HG02870 (cell line): ENCODE results near the gene CTIF.
A peak's percentile ranks its signal among the peaks of the same experiment; 100 is the strongest.

Experiments
- ATAC-seq: cut with Tn5 transposase; IDR thresholded peaks from one replicate; pipeline ENCODE4 v1.9.1; 2021; ENCODE audit warnings: mild to moderate bottlenecking, moderate library complexity; ENCODE audit not compliant: unreplicated experiment

CTIF gene

DNA sequence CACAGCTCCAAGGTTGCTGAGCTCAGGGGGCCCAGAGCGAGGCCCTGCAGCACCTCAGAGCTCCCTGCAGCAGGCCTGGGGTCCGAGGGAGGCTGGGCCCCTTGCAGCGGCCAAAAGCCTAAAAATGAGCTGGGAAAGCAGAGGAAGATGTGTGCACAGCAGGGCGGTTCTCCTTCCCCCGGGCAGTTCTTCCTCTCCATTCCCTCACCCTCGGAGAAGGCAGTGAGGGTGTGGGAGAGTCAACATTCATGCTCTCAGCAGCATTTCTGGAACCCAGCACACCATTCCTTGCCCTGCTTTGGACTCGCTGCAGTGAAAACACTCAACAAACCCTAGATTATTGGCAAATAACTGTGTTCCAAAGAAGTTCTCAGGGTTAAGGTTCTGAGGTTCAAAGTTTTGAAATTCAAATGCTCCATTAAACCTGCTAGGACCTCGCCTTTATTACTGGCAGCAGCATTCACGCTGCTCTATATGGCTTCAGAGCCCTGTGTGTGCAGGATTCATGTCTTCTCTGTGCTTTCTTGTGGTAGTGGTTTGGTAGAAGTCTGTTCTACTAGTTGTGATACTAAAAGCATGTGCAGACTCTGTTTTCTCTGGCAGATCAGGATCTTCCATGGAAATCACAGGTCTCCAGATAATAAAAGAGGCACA is 79.1 kb downstream of the CTIF start:
- no peak for ATAC-seq

DNA sequence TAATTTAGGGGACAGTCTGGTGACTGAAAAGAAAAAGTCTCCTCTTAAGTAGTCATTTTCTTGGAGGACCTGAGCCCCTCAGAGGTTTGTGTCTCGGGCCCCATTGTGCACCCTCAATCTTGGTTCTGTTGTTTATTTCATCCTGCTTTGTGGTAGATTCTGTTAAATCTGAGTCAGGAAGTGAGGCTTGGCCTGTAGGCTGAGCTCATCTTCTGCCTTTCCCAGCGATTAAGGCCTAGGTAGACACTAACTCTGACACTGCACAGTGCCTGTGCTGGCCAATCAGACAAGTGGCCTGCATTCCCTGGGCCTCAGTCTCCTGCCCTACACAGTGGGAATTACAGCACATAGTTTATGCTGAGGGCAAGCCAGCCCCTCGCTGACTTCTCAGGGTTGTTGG is 80.2 kb downstream of the CTIF start:
- ATAC-seq: no peak

DNA sequence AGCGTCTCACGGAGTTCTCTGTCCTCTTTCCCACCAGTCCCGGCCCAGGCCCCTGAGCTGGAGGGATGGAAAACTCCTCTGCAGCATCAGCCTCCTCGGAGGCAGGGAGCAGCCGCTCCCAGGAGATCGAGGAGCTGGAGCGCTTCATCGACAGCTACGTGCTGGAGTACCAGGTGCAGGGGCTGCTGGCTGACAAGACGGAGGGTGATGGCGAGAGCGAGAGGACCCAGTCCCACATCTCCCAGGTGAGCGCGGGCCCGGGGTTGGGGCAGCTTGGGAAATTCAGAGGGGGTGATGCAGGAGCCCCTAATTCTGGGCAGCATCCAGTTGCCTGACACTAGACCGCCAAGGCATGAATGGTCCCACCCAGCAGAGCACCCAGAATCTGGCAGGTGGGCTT is 80.7 kb downstream of the CTIF start:
- no peak for ATAC-seq

DNA sequence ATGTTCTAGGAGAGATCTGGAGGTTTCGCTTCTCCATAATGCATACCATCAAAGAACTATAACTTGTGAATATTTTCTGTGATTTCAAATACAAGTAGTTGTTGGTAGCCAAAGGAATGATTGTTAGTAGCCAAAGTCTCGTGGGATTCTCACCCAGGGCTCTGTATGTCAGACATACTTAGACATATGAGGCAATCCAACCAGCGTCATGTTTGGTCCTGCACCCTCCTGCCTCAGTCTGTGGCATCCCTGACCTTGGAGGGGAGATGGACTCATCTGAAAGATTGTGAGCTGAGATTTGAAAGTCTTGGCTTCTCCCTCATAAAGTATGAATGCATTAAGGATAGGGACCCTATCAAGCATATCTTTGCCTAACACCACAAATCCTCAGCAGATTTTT is 81.2 kb downstream of the CTIF start:
- no peak for ATAC-seq

DNA sequence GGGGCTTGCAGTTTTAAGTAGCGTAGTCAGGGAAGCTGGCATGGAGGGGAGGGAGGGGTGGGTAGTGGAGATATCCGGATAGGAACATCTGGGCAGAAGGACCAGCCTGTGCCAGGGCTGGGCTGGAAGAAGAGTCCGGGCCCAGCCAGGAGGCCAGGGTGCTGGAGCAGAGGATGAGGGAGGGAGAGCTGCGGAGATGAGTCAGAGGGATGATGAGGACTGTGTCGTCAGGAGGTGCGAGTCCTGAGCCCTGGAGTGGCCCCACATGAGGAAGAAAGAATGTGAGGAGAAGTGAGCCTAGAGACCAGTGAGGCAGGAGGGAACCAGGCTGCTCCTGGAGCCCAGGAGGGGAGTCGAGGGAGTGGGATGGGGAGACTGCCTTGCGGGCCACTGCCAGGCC is 82.4 kb downstream of the CTIF start:
- ATAC-seq: no peak

DNA sequence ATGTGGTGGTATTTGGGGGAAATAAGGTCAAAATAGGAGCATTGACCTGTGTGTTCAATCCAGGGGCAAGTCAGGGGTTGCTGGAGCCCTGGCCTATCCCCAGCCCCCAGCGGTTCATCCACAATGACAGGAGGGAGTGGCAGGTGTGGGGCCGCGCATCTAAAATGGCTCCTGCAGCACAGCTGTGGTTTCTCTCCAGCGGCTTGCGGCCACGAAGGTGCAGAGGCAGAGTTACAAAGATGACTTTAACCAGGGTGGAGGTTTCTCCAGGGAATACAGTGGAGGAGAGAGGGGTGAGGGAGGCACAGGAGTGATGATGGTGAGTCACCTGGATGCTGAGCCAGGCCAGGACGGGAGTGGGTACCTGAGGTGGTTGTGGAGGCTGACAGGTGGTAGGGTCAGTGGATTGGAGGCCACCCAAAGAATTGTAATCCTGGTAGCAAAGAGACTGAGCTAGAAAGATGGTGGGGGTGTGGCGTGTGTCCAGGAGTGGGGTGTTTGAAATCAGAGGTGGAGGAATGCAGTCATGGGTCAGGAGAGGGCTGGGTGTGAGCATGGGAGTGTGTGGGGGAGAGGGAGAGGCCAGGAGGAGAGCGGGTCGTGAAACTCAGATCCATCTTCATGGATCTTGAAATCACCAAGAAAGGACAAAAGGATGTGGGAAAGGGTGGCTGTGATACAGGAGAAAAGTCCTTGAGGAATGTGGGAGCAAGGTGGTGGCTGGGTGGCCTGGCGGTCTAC is 83.2 kb downstream of the CTIF start:
- peak; percentile 58 for ATAC-seq

DNA sequence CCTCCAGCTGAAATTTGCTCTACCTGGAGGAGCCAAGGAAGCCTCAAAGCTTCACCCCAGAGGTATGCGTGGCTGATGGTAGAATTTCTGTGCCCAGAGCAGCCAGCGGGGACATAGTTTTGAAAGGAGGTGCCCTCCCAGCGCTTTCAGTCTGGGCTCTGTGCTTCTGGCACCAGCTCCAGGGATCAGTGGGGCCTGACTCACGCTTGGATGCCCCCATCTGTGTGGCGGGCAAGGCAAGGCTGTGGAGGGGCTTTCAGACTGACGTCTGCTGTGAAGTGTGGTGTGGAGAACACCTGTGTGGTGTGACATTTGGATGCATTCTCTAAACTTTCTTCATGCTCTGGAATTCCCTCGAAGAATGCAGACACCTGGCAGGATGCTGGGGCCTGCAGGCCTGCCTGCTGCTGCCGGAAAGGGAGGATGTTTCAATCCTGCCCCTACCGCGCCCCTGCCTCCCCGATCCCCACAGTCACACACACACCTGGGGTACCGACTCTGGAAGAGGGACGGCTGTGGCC is 84.1 kb downstream of the CTIF start:
- peak; percentile 46 for ATAC-seq

DNA sequence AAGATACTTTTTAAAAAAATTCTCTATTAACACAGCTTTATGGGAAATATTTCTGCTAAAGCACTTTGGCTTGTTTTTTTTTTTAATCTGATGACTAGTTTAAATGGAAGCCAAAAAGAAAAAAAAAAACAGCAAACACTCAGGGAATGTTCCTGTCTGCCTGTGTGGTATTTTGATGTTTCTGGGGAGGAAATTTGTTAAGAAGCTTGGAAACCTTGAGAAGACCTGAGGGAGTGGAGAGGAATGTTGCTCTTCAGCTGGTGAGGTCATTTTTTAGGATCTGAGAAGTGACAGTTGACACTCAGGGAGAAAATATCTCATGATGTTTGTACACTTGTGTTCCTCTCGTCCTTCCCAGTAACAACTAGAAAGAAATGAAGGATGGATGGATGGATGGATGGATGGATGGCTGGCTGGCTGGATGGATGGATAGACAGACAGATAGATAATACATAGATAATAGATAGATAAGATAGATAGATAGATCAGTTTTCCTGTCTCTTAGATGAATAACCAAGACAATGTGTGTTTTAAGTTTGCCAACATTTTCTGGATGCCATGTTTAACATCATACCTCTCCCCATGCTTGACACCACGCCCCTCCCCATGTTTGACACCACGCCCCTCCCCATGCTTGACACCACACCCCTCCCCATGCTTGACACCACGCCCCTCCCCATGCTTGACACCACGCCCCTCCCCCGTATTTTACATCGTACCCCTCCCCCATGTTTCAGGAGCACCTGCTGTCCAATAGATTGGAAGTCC is 84.8 kb downstream of the CTIF start:
- ATAC-seq: no peak

DNA sequence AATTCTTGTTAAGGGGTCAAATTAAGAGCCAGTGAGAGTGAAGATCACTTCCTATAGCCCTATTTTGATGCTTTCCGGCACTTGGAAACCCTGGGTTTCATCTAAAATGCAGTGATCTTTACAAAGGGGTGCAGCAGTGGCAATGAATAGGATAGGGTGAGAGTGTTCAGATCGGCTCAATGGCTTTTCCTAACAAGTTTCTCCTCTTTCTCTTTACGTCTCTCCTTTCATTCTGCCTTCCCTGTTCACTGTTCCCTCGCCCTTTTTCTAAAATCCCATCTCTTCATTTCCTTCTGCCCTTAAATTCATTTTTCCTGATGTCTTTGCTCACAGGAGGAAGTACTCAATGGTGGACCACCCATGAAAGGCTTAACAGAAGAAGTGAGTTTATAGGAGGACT is 86.0 kb downstream of the CTIF start:
- no peak for ATAC-seq

DNA sequence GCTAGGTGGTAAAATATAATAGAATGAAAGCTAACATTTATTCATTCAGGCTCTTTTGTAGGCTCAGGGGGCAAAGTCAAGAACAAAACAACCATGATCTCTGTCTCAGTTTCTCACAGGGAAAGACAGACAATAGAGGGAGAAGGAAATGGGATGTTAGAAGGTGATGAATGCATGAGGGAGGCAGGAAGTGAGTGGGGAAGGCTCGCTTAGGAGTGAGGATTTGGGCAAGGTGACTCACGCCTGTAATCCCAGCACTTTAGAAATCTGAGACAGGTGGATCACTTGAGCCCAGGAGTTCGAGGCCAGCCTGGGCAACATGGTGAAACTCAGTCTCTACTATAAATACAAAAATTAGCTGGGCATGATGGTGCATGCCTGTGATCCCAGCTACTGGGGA is 88.4 kb downstream of the CTIF start:
- no peak for ATAC-seq

DNA sequence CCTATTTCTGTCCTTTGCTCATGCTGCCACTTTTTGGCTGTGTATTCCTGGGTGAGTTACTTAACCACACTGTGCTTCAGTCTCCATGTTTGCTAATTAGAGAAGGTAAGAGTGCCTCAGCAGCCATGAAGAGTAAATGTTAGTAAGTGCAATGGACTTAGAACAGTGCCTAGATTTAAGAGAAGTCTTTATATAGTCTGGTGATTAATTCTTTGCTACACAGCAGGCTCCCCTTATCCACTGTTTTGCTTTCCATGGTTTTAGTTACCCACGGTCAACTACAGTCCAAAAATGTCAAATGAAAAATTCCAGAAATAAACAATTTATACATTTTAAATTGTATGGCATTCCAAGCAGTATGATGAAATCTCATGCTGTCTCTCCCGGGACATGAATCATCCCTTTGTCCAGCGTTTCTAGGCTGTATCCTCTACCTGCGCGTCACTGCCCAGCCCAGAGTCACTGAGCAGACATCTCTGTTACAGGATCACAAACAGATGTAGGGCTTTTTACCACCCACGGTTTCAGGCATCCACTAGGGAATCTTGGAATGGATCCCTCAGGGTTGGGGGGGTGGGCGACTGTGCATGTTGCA is 91.0 kb downstream of the CTIF start:
- ATAC-seq: no peak

DNA sequence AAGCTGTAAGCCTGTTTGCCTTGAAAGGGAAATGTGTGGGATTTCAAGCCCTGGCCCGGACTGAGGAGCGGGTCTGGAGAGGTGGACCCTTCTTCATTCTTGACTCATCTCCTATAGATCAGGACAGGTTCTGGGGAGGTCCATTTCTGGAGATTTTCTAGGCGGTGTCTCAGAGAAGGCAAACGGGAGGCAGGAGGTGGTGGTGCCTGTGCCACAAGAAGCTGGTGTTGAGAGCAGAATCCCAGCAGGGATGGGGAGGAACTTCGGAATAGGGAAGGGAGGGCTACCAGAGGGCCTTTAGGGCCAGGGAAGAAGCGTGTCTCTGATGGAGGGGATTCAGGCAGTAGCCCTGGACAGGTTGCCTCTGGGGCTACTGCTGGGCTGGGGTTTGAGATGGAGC is 93.0 kb downstream of the CTIF start:
- ATAC-seq: no peak

DNA sequence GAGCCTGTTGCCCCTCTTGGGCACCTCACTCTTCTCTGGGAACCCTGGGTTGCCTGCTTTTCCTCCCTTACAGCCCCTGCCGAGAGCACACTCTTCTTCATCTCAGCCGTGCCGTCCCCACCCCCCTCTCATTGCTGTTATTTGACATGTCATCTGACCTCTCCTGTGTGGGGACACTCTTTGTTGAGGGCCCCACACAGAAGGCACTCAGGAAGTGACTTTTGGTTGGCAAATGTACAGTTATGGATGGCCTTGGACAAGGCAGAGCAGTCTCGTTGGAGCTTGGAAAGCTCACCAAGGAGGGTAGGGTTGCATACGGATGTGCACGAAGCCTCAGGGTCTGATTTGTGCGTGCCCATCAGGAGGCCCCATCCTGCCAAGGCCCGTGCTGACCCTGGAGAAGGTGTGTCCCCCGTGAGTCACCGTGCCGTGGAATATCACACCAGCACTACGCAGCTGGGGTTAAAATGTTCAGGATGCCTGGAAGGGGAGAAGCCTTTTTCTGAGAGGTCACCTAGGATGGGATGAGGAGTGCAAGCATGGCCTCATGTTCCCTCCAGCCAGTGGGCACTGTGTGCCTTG is 93.9 kb downstream of the CTIF start:
- no peak for ATAC-seq

DNA sequence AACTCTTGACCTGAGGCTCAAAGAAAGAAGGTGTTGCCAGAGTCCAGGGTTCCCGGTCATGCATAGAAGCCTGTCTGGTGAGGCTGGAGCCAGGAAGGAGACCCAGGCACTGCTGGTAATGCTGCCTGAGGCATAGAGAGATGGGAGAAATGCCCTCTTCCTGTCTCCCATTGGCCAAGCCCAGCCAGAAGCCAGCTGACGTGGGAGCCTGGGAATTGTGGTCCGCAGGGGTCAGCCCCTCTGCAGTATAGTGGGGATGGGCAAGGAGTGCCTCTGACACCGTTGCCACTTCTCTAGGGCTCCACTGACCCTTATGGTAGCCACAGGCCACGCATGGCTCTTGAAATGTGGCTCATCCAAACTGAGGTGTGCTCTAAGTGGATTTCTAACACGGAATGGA is 95.7 kb downstream of the CTIF start:
- no peak for ATAC-seq

DNA sequence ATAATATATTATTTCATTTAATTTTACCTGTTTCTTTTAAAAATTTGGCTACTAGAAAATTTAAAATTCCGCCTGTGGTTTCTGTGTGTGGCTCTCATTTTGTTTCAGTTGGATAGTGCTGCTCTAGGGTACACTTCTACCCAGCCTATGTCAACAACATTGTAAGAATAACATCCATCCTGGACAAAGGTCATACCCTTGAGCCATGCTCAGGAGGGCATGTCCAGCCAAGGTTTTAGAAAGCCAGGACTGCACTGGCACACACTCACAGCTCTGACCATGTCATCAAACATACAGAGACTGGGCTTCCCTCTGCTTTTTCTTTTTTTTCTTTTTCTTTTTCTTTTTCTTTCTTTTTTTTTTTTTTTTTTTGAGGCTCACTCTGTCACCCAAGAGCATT is 96.1 kb downstream of the CTIF start:
- no peak for ATAC-seq

DNA sequence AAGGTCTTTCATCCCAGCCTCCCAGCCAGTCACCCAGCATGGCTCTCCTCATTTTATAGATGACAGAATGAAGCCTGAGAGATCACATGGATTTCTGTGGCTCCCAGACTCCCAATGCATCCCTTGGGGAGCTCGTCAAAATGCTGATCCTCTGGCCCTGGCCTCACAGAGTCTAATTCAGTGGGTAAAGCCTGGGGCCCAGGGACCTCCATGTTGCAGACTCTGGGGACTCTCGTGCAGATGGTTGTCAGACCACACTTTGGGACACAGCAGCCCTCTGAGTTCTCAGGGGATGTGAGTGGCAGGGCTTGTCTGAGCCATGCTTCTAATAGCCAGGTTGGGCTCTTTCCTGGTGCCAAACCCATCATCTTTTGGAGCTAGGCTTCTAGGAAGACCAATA is 97.0 kb downstream of the CTIF start:
- ATAC-seq: no peak

DNA sequence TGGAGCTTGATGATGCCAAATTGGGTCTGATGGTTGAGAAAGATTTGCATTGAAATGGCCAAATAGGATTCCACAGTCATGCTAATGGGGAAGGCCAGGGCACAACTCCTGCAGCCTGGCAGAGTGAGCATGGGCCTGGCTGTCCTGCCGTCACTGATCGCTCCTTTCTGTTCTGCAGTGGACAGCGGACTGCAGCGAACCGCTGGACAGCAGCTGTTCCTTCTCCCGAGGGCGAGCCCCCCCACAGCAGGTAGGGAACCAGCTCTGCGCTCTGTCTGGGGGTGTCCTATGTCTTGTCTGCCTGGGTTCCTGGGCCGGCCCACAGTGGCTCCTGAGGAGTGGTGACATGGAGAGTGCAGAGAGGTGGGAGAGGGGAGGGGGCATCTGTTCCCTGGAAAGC is 97.6 kb downstream of the CTIF start:
- ATAC-seq: no peak

DNA sequence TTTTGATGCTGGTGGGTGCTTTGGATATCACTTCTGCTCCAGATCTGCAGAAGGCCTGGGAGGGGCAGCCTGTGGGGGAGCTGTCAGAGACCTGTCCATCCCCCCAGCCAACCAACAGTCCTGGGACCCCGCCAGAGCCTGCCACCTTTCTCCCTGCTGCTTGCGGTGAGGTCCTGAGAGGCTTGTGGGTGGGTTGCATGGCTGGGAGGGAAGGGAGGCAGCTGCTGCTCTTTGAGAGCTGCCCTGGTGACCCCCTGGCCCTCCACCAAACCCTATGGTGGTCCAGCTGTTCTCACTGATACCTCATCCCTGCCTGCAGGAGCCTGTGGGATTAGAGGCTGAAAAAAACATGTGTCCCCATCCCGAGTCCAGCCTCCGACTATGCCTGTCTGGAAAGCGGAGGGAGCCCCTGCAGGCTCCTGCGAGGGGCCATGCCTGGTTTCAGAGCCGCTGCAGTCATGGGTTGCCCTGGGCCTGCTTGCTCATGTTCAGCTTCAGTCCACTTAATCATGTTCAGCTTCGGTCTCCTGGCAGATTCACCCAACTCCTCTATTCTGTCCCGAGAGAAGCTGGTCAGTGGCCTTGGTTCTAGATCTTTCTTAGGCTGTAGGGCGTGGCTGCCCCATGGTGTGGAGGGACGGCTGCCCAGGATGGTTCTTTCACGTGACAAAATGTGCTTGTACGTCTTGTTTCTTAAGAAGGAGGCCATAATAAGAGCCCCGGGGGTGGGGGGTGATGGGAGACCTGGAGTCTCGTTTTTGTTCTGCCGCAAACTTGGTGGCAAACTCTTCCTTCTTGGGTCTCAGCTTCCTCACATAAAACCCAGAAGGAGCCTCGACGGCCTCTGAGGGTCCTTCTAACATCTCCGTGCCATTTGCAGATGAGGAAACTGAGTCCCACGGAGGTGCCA is 98.5 kb downstream of the CTIF start:
- no peak for ATAC-seq

DNA sequence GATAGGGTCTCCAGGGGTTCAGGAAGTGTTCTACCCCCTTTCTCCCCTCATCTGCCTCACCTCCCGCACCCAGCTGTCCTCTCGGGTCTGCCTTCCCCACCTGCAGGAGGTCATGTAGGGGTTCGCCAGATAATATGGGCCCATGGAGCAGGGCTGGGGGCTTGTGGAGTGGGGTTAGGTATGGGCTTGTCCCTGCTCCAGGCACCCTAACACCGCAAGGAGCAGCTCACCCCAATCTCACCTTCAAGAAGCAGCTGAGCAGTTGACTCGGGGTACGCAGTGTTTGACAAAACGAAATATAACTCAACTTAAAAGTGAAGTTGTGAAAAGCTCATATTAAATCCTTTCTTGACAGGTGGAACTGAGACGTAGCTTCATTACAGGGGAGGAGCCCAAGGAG is 99.6 kb downstream of the CTIF start:
- no peak for ATAC-seq
